Measurements from ENCODE around the gene PLPP6.

DNA sequence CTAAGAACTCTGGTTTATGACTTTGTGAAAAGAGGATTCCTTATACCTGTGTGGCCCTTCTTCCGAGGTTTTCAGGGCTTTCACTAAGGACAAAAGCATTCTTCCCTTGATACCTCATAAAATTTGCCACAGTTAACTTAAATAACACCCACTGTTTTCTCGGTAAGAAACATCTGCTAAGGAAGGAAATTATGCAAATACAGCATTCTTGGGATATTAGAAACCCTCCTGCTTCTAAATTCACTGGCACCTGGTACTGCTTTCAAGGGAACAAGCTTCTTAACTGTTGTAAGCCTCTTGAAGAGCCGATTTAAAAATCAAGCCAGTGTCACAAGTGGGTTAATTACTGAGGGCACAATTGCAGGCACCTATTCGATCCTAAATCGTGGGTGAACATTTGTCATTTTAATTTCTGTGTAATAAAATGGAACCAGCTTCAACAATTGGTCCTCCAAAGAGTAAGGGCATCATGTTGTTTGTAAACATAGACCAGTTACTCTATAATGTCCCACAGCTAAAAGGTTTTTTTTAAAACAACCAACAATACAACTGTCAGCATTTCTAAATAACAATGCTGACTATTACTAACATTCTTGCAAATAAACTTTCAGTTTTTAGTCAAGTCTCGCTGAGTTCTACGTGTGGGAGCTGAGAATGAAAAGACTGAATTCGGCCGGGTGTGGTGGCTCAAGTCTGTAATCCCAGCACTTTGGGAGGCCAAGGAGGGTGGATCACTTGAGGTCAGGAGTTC, 52.3 kb downstream of the PLPP6 start:
- no peak for TF ChIP-seq GATA3 (IDR thresholded peaks at IDR 0.05; ENCODE audit: low read depth, low read length)
- no peak for TF ChIP-seq GATA2 (IDR thresholded peaks at IDR 0.05; ENCODE audit: low read depth, low read length)

Measured in SH-SY5Y (cell line).